ENCODE measurements around the gene IFT74.

GRCh38 chr9:27047136-27047535, 90.9 kb downstream of the IFT74 start:
- TF ChIP-seq SIN3A (IDR thresholded peaks at IDR 0.05; ENCODE audit: borderline replicate concordance, low read depth, low read length) (no peak), MIER2 (CRISPR knock-in tag; IDR thresholded peaks at IDR 0.05) (no peak), DPF2 (CRISPR knock-in tag; IDR thresholded peaks at IDR 0.05; ENCODE audit: borderline replicate concordance, low read depth) (no peak), CTCF (CRISPR knock-in tag; IDR thresholded peaks at IDR 0.05) (no peak), ZKSCAN8 (CRISPR knock-in tag; IDR thresholded peaks at IDR 0.05; ENCODE audit: borderline replicate concordance) (no peak), CBX2 (IDR thresholded peaks at IDR 0.05; ENCODE audit: low read depth, low read length) (no peak), CBX2 (CRISPR knock-in tag; IDR thresholded peaks at IDR 0.05; ENCODE audit: low read depth) (no peak), POLR2AphosphoS5 (IDR thresholded peaks at IDR 0.05; ENCODE audit: low read depth, low read length) (no peak), ZNF251 (CRISPR knock-in tag; IDR thresholded peaks at IDR 0.05) (no peak), HMG20B (CRISPR knock-in tag; conservative IDR thresholded peaks at IDR 0.05) (no peak), HOMEZ (CRISPR knock-in tag; IDR thresholded peaks at IDR 0.05; ENCODE audit: low read depth) (no peak)

All from HepG2 (cell line).